Neutrophil (primary cell): ENCODE measurements around the gene CXCR2.

Experiments
- H3K27ac ChIP-seq: fragments of 200-600 bp; sonication (generic); 2 replicates; pipeline ENCODE4 v1.5.1; 2016; ENCODE audit warnings: mild to moderate bottlenecking, moderate library complexity
- H3K27me3 ChIP-seq: fragments of 200-600 bp; sonication (generic); 2 replicates; pipeline ENCODE4 v1.6.0; 2016; ENCODE audit warnings: mild to moderate bottlenecking
- H3K36me3 ChIP-seq: fragments of 200-600 bp; sonication (generic); 2 replicates; pipeline ENCODE4 v1.5.1; 2017
- H3K4me1 ChIP-seq, 2 experiments: fragments of 200-600 bp in 1 of 2; sonication (generic) in 1 of 2; 1 replicate in 1 of 2; 2 replicates in 1 of 2; pipeline versions ENCODE4 v1.5.1 to v1.6.1; 2013 to 2016; ENCODE audit warnings: low read depth in 1 of 2, low read length in 1 of 2, mild to moderate bottlenecking in 1 of 2, moderate library complexity in 1 of 2; ENCODE audit not compliant: control insufficient read depth in 1 of 2, insufficient read depth in 1 of 2
- H3K4me3 ChIP-seq, 2 experiments: fragments of 200-600 bp in 1 of 2; sonication (generic) in 1 of 2; 1 replicate in 1 of 2; 2 replicates in 1 of 2; pipeline ENCODE4 v1.5.1; 2013 to 2016; ENCODE audit warnings: low read depth in 1 of 2, low read length in 1 of 2, mild to moderate bottlenecking in 1 of 2, moderate library complexity in 1 of 2
- H3K9me3 ChIP-seq: fragments of 200-600 bp; sonication (generic); 2 replicates; pipeline ENCODE4 v1.5.1; 2016
- TF ChIP-seq, protein P1 (sequence below): fragments of 200-600 bp; sonication (generic); IDR thresholded peaks from 2 replicates; pipeline ENCODE4 v1.5.1; 2016; ENCODE audit warnings: antibody characterized with exemption

Gene CXCR2

DNA sequence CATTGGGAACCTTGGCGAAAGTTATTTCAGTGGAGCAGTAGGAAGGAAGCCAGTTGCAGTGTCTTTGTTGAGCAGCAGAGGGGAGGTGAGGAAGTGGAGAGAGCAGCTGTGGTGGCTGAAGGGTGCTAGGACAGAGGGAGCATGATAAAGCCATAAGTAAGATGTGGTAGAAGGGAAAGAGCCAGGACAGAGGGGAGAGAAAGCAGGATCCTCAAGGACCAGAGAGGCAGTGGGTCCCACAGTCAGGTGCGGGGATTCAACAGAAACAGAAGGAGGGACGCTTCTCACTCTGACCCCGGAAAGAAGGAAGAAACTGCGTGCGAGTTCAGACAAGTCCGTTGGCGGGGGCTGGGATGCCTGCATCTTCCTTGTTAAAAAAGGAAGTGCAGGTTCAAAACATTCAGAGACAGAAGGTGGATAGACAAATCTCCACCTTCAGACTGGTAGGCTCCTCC lies at the start of gene CXCR2:
Gene CXCR2 (plus strand): TSS at position 403 of the 455 bp plus-strand sequence. CDS start 8,774 bp downstream, outside the sequence.
- Histone ChIP-seq H3K9me3 (no peaks in the 10 kb centered on the region), H3K4me1 (peaks cover 28 to 72% of the 10 kb centered on the region in 2 experiments), H3K4me3 (peak within 1 kb of the TSS; percentile 79 to 95), H3K36me3 (peaks cover 36% of the 10 kb centered on the region), H3K27me3 (no peaks in the 10 kb centered on the region), H3K27ac (peak within 1 kb of the TSS; percentile 93)
- TF ChIP-seq, protein P1, sequence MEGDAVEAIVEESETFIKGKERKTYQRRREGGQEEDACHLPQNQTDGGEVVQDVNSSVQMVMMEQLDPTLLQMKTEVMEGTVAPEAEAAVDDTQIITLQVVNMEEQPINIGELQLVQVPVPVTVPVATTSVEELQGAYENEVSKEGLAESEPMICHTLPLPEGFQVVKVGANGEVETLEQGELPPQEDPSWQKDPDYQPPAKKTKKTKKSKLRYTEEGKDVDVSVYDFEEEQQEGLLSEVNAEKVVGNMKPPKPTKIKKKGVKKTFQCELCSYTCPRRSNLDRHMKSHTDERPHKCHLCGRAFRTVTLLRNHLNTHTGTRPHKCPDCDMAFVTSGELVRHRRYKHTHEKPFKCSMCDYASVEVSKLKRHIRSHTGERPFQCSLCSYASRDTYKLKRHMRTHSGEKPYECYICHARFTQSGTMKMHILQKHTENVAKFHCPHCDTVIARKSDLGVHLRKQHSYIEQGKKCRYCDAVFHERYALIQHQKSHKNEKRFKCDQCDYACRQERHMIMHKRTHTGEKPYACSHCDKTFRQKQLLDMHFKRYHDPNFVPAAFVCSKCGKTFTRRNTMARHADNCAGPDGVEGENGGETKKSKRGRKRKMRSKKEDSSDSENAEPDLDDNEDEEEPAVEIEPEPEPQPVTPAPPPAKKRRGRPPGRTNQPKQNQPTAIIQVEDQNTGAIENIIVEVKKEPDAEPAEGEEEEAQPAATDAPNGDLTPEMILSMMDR = peak; percentile 64

DNA sequence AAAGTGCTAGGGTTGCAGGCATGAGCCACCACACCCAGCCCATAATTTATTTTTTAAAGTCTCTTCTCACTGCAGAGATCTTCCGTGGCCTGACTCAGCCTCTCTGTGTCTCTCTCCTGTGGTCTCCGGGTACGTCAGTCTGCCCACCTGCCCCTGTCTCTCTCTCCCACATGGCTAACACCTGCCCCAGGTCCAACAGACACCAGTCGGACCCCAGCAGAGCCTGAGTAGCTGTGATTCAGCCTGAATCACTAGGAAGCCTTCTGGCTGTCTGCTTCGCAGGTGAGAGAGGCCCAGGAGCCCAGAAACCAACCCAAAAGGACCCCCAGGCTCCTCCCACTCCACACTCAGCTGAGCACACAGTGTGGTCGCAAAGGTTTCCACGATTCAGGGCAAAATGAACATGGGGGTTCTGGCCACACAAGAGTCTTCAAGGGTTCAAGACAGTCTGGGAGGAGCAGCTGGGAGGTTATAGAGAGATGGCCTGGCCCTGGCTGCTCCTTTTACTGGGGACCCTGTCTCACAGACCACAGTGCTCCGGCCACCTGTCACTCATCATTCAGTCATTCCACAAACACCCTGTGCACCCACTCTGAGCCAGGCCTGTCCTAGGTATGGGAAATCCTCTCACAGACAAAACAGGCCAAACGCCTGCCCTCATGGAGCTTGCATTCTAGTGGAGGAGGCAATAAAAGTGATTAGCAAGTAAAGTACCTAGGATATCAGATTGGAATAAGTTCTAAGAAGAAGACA lies 48.2 kb upstream of the CXCR2 start:
- Histone ChIP-seq H3K27me3 (no peaks in the 10 kb centered on the region), H3K4me1 (peaks cover 3 to 7% of the 10 kb centered on the region in 2 experiments)

DNA sequence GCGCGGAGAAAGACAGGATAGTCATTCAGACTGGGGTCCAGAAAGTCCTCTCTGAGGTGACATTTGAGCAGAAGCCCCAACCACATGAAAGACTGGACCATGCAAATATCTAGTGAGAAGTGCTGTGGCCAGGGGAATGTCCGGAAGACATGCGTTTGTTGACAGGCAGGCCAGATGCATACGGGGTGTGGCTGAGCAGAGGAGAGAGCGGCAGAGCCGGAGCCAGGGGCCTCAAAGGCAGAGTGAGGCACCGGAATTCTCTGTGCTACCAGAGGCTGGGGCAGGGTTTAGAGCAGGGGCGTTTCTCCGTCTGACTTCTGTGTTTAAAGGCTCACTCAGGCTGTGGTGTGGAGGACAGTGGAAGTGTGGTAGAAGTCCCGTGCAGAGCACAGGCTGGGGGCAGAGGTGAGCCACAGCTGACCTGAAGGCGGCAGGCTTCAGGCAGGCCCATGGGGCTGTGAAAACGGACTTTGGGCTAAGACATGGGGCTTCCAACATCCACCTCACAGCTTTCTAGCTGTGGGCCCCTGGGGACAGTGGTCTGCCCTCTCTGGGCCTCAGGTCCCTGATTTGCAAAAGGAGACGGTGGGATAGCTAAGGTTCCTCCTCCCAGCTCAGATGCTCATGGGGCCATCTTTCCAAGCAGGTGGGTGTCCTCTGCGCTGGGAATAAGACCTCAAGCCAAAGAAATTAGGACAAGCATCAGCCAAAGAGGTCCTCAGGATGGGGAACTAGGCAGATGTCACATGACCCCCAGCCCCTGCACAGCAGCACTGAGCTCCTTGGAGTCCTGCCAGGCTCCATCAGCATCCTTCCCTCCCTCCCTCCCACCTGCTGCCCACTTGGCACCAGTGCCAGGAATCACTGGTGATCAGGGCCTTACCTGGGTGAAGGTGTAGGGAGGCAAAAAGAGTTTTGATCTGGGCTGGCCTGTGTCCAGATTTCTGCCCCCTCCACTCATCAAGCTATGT lies 45.6 kb upstream of the CXCR2 start:
- Histone ChIP-seq H3K4me1 (no peaks in the 10 kb centered on the region), H3K36me3 (no peaks in the 10 kb centered on the region), H3K4me3 (no peak overlapping the region), H3K9me3 (no peaks in the 10 kb centered on the region), H3K27ac (no peak overlapping the region), H3K27me3 (no peaks in the 10 kb centered on the region)
- TF ChIP-seq, protein P1 = no peak

More for the DNA sequence above, 48.2 kb upstream of the CXCR2 start:
- TF ChIP-seq, protein P1 = no peak
- H3K4me3 ChIP-seq = no peak overlapping the region
- H3K27ac ChIP-seq = no peak overlapping the region
- no peaks in the 10 kb centered on the region for H3K36me3 ChIP-seq
- no peaks in the 10 kb centered on the region for H3K9me3 ChIP-seq

DNA sequence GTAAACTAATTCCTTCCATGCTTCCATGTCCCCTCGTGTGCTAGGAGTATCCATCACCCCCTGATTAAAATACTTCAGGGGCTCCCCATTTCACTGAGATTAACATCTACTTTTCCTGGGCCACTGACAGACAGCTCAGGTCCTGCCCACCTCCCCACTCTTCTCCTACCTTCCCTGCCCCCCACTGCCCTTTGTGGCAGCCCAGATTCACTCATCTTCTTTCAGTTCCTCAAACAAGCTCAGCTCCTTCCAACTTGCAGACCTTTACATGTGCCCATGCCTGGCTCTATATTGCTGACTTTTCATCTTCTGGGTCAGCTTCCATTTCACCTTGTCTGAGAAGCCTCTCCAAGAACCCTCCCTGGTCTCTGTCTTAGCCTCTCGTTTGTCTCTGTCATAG lies 44.8 kb upstream of the CXCR2 start:
- no peak overlapping the region for H3K27ac ChIP-seq
- TF ChIP-seq, protein P1 = no peak
- H3K4me3 ChIP-seq = no peak overlapping the region
- H3K27me3 ChIP-seq = no peaks in the 10 kb centered on the region
- H3K36me3 ChIP-seq = no peaks in the 10 kb centered on the region
- H3K9me3 ChIP-seq = no peaks in the 10 kb centered on the region
- no peaks in the 10 kb centered on the region for H3K4me1 ChIP-seq

DNA sequence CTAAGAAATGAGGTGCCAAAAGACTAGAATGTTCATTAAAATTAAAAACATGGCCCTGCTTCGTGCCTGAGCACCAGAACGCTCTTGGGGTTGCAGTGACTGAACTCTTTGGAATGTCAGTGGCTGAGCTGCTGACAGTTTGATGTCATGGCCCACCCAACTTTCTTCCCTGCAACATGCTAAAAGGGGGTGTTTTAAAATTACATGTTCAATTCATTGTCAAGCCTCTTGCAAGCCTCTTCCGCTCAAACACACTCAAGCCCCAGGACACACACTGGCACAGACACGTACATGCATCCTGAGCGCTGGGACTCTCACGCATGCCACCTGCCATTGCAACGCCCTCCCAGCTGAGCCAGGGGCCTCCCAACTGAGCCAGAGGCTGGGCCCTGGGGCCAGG lies 44.1 kb upstream of the CXCR2 start:
- H3K27ac ChIP-seq = no peak overlapping the region

More for the DNA sequence above, 44.1 kb upstream of the CXCR2 start:
- Histone ChIP-seq H3K9me3 (no peaks in the 10 kb centered on the region), H3K4me3 (no peak overlapping the region), H3K27me3 (no peaks in the 10 kb centered on the region), H3K36me3 (no peaks in the 10 kb centered on the region), H3K4me1 (no peaks in the 10 kb centered on the region)
- TF ChIP-seq, protein P1 = no peak
